GM21447 (cell line): Measurements from ENCODE around the gene MRPS34.
"Not testable (repeated sequence)": the region's sequence is repeated elsewhere in the genome, so short reads cannot be mapped to it uniquely, and the experiment has no call there.

ENCODE experiments used
- ATAC-seq: cut with Tn5 transposase; IDR thresholded peaks from one replicate; pipeline ENCODE4 v1.9.1; 2021; ENCODE audit not compliant: unreplicated experiment

The MRPS34 gene

DNA sequence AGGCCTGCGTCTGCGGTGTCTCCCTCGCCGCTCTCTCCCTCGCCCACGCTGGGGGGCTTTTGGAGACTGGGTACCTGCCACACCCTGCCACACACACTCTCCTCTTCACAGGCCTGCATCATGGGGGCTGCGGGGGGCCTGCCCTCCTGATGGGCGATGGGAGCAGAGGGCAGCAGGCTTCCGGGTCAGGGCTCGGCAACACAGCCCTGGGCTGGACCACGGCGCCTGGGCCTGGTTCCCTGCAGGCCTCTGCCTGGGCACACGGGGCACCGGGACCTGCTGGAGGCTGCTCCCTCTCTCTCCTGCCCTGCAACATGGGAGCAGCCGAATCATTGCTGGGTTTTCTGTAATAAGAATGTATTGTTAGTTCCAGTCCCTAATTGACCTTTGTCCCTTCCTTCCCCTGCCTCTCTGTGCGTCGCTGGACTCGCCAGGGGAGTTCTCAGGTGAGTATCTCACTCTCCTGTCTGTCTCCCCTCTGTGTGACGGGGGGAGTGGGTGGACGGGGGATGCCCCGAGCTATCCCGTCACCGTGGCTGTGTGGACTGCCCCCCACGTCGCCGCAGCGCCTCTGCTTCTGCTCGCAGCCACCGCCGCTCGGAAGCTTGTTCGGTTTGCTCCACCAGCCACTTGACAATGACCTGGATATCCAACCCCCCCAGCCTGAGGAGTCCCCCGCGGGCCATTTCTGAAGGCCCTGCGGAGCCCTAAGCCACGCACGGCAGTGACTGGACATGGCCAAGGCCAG is 15.0 kb downstream of the MRPS34 start:
- ATAC-seq = no peak

GRCh38 chr16:1754204-1754603 is 18.7 kb downstream of the MRPS34 start:
- ATAC-seq = no peak

GRCh38 chr16:1752853-1753252 is 20.1 kb downstream of the MRPS34 start:
- no peak for ATAC-seq

- ATAC-seq = no peak
These were observed 21.0 kb downstream of the MRPS34 start for GRCh38 chr16:1751946-1752345.

- ATAC-seq = no peak
These were observed 23.5 kb downstream of the MRPS34 start for GRCh38 chr16:1749152-1750117.

DNA sequence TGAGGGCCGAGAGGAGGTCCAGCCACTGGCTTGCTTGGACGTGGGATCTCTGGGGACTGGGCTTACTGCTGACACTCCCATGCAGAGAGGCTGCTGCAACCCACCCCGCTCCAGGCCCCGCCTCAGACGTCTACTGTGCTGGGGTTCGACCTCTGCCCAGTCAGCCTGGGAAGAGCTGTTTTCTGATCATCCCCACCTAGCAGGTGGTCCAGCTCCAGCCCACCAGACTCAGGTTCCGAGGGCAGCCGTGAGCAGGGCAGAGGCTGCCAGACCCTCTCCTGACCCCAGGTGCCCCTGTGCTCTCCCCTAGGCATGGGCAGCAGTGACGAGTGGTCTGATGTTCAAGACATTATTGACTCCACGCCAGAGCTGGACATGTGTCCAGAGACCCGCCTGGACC is 25.0 kb downstream of the MRPS34 start:
- no peak for ATAC-seq

- ATAC-seq = no peak
These were observed 26.2 kb downstream of the MRPS34 start for GRCh38 chr16:1746693-1747195.

DNA sequence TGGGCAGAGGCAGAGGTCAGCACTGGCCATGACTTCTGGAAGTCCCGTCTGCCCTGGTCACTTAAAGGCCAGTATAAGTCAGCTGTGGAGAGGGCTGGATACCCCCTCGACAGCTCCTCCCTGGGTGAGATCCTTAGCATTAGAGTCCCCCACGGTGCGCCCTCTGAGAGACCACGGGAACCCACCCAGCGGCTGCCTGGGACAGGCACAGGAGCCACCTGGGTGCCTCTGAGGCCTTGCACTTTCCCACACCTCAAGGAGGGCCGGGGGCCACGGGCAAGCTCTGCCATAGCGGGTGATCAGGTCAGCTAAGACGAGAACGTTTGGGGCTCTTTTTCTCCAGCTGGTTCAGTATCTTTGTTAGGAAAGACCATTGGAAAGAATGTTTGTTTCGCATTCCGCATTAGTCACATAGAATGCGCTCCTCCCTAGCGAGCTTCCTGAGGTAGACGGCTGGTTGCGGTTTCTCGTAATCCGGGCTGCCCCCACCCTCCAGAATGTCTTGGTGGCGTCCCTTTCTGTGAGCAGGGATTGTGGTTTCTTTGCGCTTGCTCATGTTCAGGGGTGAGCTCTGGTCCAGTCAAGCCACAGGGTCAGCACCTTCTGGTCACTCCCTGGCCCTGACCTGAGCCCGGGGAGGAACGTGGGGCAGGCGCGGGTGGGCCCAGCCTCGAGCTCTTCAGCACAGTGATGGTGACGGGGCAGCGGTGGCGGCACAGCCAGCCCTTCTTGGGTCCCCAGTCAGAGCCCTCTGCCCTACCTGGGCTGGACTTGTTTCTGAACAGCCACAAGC is 26.8 kb downstream of the MRPS34 start:
- ATAC-seq = no peak

DNA sequence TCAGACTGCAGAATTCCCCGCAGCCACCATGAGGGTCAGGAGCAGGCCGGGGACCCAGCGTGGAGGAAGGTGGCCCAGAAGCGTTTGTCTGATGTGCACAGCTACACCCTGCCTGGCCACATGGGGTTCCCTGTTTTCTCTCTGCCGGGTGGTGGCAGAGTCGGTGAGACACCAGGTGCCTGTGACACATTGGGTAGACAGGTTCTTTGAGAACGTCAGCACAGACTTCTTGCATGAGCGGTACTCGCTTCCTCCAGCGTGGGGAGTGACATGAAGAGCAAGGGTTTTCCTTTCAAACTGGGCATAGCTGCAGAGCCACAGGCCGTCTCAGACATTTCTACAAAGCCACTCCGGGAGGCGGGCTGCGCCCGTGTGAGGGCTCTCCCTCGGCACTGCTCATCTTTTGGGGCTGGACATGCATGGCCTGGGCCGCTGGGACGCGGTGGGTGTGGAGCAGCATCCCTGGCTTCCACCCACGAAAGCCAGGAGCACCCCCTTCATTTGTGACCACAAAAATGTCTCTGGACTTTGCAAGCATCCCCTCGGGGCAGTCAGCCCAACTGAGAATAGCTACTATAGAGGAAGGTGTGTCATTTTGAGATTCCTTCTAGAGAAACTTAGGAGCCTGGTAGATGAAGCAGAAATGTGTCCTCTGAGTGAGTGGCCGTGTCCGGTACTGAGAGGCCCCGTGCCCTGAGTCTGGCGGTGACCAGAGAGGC is 27.6 kb downstream of the MRPS34 start:
- ATAC-seq = no peak

GRCh38 chr16:1744338-1744840 is 28.5 kb downstream of the MRPS34 start:
- no peak for ATAC-seq

- ATAC-seq = no peak
These were observed 29.3 kb downstream of the MRPS34 start for GRCh38 chr16:1743376-1744337.

DNA sequence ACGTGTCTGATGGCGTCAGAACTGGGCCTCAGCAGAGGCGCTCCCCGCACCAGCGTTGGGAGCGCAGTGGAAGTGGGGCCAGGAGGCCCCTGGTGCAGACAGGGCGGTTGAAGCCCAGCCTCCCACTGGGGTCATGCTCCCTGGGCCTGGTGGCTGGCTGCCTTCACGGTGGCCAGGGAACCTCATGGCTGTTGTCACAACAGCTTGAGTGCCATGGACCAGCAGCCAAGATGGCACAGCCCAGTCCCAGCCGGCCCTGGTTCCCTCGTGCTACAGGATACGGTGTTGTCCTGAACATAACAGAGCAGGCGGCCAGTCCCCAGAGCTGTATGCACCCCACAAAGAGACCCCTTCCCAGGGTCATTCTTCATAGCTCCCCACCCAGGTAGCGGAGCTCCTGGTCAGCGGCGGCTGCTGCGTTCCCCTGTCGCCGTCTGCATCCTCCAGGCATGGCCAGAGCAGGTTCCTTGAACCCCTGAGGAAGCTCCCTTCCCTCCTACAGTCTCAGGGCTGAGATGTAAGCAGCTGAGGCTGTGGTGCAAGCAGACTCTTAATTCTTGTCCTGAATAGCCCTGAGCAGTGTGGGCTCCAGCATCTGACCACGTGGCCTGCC is 31.3 kb downstream of the MRPS34 start:
- ATAC-seq = no peak

GRCh38 chr16:1740781-1741490 is 32.0 kb downstream of the MRPS34 start:
- no peak for ATAC-seq

- ATAC-seq = no peak
These were observed 32.7 kb downstream of the MRPS34 start for GRCh38 chr16:1740234-1740633.

GRCh38 chr16:1734816-1735215 is 38.1 kb downstream of the MRPS34 start:
- no peak for ATAC-seq

- no peak for ATAC-seq
These were observed 38.8 kb downstream of the MRPS34 start for GRCh38 chr16:1734123-1734522.

DNA sequence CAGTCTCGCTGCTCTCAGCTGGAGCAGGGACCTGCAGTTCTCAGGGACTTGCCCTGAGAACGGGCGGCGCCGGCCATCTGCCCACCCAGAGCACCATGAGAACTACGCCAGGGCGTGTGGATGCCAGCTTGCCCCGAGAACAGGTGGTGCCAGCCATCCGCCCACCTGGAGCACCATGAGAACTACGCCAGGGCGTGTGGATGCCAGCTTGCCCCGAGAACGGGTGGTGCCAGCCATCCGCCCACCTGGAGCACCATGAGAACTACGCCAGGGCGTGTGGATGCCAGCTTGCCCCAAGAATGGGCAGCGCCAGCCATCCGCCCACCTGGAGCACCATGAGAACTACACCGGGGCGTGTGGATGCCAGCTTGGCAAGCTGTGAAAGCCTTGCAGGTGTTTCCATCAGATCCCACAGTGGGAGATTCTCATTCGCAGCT is 40.4 kb downstream of the MRPS34 start:
- ATAC-seq = not testable (repeated sequence)

- ATAC-seq = no peak
These were observed 40.9 kb downstream of the MRPS34 start for GRCh38 chr16:1732071-1732470.
